ENCODE results near the gene THBS2. TPM values are rescaled to one million over a fixed set of nuclear protein-coding genes. Genes with fewer than 3 reads are reported as not detected.
"Not testable (repeated sequence)": the region's sequence is repeated elsewhere in the genome, so short reads cannot be mapped to it uniquely, and the experiment has no call there.

Gene THBS2
- total RNA-seq, 2 experiments from 2014 or later = not detected

GRCh38 chr6:169265486-169266131 lies 12.0 kb upstream of the THBS2 start:
- TF ChIP-seq, protein P1, sequence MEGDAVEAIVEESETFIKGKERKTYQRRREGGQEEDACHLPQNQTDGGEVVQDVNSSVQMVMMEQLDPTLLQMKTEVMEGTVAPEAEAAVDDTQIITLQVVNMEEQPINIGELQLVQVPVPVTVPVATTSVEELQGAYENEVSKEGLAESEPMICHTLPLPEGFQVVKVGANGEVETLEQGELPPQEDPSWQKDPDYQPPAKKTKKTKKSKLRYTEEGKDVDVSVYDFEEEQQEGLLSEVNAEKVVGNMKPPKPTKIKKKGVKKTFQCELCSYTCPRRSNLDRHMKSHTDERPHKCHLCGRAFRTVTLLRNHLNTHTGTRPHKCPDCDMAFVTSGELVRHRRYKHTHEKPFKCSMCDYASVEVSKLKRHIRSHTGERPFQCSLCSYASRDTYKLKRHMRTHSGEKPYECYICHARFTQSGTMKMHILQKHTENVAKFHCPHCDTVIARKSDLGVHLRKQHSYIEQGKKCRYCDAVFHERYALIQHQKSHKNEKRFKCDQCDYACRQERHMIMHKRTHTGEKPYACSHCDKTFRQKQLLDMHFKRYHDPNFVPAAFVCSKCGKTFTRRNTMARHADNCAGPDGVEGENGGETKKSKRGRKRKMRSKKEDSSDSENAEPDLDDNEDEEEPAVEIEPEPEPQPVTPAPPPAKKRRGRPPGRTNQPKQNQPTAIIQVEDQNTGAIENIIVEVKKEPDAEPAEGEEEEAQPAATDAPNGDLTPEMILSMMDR (IDR thresholded peaks at IDR 0.05) = no peak
- intact Hi-C loops (cut with micrococcal nuclease) = no loop called here
- DNase-seq = no peak
- no peaks in the 10 kb centered on the region for H3K27me3 Mint-ChIP-seq
- no peak overlapping the region for H3K4me3 Mint-ChIP-seq
- POLR2A ChIA-PET = interaction anchor here (0.6 kb wide), 1 partner anchor 15 kb away, joined by 3 read pairs; no protein-coding TSS in a partner anchor
- no peak overlapping the region for H3K27ac Mint-ChIP-seq
- no peaks in the 10 kb centered on the region for H3K36me3 Mint-ChIP-seq (ENCODE audit: low read depth)
- H3K9me3 Mint-ChIP-seq = no peaks in the 10 kb centered on the region
- no peak for ATAC-seq
- CTCF ChIA-PET = no interaction called here
- no peaks in the 10 kb centered on the region for H3K4me1 Mint-ChIP-seq (ENCODE audit: low read depth)

DNA sequence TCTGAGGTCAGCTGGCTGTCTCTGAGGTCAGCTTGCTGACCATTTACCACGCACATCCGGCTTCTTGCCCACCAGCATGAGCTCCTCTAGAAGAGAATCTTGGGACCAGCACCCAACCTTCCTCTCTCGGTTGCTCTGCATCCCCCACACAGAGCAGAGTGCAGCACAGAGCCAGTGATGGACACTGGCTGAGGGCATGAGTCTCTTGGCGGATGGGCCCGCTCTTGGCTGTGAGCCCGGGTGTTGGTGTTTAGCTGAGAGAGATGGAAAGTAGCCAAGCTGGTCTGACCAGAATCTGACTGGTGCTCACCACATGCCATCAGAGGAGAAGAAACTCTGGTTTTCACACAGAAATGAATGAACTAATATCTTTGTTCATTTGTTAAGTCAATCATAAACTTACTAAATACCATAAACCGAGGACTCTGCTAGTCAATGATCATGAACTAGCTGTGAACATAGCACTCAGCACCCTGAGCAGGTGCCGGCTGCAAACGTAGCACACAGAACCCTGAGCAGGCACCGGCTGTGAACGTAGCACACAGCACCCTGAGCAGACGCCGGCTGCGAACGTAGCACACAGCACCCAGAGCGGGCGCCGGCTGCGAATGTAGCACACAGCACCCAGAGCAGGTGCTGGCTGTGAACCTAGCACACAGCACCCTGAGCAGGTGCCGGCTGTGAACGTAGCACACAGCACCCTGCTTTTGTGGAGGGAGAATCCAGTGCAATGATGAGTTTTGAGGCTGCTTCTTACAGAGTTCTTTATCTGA lies 10.4 kb upstream of the THBS2 start:
- H3K27ac Mint-ChIP-seq = no peak overlapping the region
- no peaks in the 10 kb centered on the region for H3K27me3 Mint-ChIP-seq
- TF ChIP-seq, protein P1 (IDR thresholded peaks at IDR 0.05) = no peak
- CTCF ChIA-PET = no interaction called here
- H3K4me3 Mint-ChIP-seq = no peak overlapping the region
- H3K36me3 Mint-ChIP-seq (ENCODE audit: low read depth) = no peaks in the 10 kb centered on the region
- DNase-seq = no peak
- H3K4me1 Mint-ChIP-seq (ENCODE audit: low read depth) = no peaks in the 10 kb centered on the region
- no peak for ATAC-seq
- intact Hi-C loops (cut with micrococcal nuclease) = no loop called here
- POLR2A ChIA-PET = no interaction called here
- no peaks in the 10 kb centered on the region for H3K9me3 Mint-ChIP-seq

DNA sequence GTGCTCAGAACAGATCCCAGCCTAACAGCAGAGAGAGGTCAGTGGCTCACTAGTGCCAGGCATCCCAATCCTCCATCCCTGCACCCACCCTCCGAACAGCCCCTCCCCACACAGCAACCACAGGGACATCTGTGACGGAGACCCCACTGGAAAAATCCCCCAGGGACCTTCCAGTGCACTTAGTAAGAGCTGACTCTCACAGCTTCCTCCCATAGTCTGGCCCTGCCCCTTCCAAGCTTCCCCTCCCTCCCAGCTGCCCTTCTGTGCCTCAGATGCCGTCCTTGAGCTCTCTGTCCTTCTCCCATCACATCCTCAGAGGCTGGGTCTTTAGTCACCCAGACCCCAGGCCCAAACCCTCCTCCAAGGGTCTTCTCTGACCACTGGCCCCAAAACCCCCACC lies 9.7 kb upstream of the THBS2 start:
- CTCF ChIA-PET = no interaction called here
- H3K27ac Mint-ChIP-seq = no peak overlapping the region
- DNase-seq (no peak), ATAC-seq (no peak)
- no peak overlapping the region for H3K4me3 Mint-ChIP-seq
- no peaks in the 10 kb centered on the region for H3K4me1 Mint-ChIP-seq (ENCODE audit: low read depth)
- H3K36me3 Mint-ChIP-seq (ENCODE audit: low read depth) = no peaks in the 10 kb centered on the region
- POLR2A ChIA-PET = no interaction called here
- TF ChIP-seq, protein P1 (IDR thresholded peaks at IDR 0.05) = no peak
- intact Hi-C loops (cut with micrococcal nuclease) = no loop called here
- no peaks in the 10 kb centered on the region for H3K27me3 Mint-ChIP-seq
- H3K9me3 Mint-ChIP-seq = no peaks in the 10 kb centered on the region

DNA sequence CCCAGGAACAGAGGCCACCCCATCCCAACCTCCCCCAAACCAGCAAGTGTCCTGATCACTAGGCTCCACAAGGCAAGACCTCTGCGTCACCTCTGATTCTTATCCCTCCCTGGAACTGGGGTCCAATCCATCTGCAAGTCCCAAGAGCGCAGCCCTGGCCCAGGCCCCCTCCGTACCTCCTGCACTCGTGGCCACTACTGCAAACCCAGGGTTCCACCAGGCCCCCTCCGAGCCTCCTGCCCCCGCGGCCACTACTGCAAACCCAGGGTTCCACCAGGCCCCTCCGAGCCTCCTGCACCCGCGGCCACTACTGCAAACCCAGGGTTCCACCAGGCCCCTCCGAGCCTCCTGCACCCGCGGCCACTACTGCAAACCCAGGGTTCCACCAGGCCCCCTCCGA lies 9.0 kb upstream of the THBS2 start:
- DNase-seq; CTCF ChIA-PET; intact Hi-C loops (cut with micrococcal nuclease); H3K4me1 Mint-ChIP-seq (ENCODE audit: low read depth); ATAC-seq; H3K4me3 Mint-ChIP-seq; POLR2A ChIA-PET; H3K27me3 Mint-ChIP-seq; H3K9me3 Mint-ChIP-seq; H3K27ac Mint-ChIP-seq; H3K36me3 Mint-ChIP-seq (ENCODE audit: low read depth): not testable (repeated sequence)

- no peak overlapping the region for H3K27ac Mint-ChIP-seq
- DNase-seq (no peak), ATAC-seq (no peak)
- H3K36me3 Mint-ChIP-seq (ENCODE audit: low read depth) = no peaks in the 10 kb centered on the region
- POLR2A ChIA-PET = no interaction called here
- no peak overlapping the region for H3K4me3 Mint-ChIP-seq
- H3K9me3 Mint-ChIP-seq = no peaks in the 10 kb centered on the region
- peaks cover 38% of the 10 kb centered on the region for H3K27me3 Mint-ChIP-seq
- intact Hi-C loops (cut with micrococcal nuclease) = no loop called here
- peaks cover 15% of the 10 kb centered on the region for H3K4me1 Mint-ChIP-seq (ENCODE audit: low read depth)
- CTCF ChIA-PET = no interaction called here
- TF ChIP-seq, protein P1 (IDR thresholded peaks at IDR 0.05) = no peak
Measured at GRCh38 chr6:169256518-169256917, 2.9 kb upstream of the THBS2 start.
